Testis (tissue), 2 donors: Measurements from ENCODE around the gene CYGB.

Experiments used
- POLR2A ChIP-seq: fragments of 450-650 bp; IDR thresholded peaks from one replicate; pipeline ENCODE4 v1.6.1; 2017; ENCODE audit warnings: antibody characterized with exemption, mild to moderate bottlenecking, moderate library complexity
- TF ChIP-seq, protein P1 (sequence below), 3 experiments: fragments of 450-650 bp in 2 of 3; fragments of 200-600 bp in 1 of 3; sonication (generic) in 1 of 3; IDR thresholded peaks; one replicate each; pipeline ENCODE4 v1.5.1; 2016 to 2019; ENCODE audit warnings: antibody characterized with exemption in 3 of 3, mild to moderate bottlenecking in 2 of 3, moderate library complexity in 1 of 3

DNA sequence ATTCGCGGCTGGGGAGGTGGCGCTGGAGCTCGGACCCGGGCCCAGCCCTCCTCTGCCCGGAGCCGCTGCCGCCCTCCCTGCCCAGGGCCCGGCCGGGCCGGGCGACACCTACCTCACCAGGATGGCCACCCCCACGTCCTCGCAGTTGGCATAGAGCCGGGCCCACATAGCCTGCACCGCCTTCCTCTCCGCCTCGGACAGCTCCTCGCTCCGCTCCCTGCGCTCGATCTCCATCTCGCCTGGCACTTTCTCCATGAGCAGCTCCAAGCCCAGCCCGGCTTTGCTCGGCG lies 276 bp downstream of the CYGB start:
- TF ChIP-seq, protein P1, sequence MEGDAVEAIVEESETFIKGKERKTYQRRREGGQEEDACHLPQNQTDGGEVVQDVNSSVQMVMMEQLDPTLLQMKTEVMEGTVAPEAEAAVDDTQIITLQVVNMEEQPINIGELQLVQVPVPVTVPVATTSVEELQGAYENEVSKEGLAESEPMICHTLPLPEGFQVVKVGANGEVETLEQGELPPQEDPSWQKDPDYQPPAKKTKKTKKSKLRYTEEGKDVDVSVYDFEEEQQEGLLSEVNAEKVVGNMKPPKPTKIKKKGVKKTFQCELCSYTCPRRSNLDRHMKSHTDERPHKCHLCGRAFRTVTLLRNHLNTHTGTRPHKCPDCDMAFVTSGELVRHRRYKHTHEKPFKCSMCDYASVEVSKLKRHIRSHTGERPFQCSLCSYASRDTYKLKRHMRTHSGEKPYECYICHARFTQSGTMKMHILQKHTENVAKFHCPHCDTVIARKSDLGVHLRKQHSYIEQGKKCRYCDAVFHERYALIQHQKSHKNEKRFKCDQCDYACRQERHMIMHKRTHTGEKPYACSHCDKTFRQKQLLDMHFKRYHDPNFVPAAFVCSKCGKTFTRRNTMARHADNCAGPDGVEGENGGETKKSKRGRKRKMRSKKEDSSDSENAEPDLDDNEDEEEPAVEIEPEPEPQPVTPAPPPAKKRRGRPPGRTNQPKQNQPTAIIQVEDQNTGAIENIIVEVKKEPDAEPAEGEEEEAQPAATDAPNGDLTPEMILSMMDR (IDR thresholded peaks at IDR 0.05) = no peak
- TF ChIP-seq POLR2A = no peak
